Stimulated activated CD8-positive, alpha-beta memory T cell treated with anti-CD3 and anti-CD28 coated beads, Interleukin-4, amount 100 ng/mL, for 24 hours (primary cell): ENCODE results near the gene MICU1.
"Not testable (repeated sequence)": the region's sequence is repeated elsewhere in the genome, so short reads cannot be mapped to it uniquely, and the experiment has no call there.

Source experiments
- DNase-seq: peaks from one replicate; pipeline ENCODE4 v3.0.0-alpha.2; 2020; ENCODE audit warnings: low read depth

MICU1 gene

DNA sequence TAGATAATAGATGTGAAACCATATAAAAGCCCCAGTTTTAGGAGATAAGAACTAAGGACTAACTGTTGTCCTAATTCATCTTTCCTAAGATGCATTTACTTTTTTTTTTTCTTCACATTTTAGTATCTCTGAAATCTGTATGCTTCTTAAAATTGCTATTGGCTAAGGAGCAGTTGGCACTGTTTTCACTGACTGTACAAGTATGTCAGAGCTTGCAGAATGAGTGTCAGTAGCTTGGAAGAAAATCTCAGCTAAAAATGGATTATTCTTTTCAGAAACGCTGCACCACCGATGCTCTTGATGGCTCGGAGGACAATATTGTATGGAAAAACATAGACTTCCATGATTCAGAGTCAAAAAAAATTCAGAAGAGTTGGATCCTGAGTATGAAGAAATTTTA, 180.0 kb downstream of the MICU1 start:
- no peak for DNase-seq

DNA sequence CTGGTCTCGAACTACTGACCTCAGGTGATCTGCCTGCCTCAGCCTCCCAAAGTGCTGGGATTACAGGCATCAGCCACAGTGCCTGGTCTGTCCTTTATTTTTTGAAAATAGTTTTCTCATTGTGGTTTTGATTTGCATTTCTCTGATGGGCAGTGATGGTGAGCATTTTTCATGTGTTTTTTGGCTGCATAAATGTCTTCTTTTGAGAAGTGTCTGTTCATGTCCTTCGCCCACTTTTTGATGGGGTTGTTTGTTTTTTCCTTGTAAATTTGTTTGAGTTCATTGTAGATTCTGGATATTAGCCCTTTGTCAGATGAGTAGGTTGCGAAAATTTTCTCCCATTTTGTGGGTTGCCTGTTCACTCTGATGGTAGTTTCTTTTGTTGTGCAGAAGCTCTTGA, 182.9 kb downstream of the MICU1 start:
- DNase-seq: not testable (repeated sequence)

DNA sequence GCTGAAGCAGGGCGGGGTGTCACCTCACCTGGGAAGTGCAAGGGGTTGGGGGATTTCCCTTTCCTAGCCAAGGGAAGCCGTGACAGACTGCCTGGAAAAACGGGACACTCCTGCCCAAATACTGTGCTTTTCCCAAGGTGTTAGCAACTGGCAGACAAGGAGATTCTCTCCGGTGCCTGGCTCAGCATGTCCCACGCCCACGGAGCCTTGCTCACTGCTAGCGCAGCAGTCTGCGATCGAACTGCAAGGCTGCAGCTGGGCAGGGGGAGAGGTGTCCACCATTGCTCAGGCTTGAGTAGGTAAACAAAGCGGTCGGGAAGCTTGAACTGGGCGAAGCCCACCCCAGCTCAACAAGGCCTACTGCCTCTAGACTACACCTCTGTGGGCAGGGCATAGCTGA, 190.3 kb downstream of the MICU1 start:
- no peak for DNase-seq

DNA sequence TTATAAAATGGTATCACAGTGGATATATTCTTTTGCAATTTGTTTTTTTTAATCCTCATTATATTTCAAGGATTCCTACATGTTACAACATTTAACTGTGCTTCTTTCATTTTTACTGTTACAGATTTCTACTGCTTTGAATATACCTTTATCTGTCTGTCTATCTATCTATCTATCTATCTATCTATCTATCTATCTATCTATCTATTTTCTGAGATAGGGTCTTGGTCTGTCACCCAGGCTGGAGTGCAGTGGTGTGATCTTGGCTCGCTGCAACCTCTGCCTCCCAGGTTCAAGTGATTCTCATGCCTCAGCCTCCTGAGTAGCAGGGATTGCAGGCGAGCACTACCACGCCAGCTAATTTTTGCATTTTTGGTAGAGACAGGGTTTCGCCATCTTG, 194.9 kb downstream of the MICU1 start:
- DNase-seq: not testable (repeated sequence)

DNA sequence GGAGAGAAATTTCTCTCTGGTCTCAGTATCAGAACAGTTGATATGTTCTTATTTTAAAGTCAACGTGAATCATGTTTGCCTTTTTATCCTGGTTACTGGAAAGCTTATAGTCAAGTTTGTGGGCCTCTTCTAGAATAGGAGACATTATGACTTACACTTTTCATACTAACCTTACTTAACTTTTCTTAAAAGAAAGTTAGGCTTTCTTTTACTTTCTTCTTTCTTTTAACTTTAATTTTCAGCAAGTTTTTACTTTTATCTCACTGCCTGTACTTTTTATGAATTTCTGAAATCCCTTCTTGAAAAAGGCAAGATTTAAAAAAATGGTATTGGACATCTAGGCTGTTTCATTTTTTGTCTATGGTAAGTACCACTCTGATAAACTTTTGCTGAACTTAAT, 195.9 kb downstream of the MICU1 start:
- DNase-seq: no peak

DNA sequence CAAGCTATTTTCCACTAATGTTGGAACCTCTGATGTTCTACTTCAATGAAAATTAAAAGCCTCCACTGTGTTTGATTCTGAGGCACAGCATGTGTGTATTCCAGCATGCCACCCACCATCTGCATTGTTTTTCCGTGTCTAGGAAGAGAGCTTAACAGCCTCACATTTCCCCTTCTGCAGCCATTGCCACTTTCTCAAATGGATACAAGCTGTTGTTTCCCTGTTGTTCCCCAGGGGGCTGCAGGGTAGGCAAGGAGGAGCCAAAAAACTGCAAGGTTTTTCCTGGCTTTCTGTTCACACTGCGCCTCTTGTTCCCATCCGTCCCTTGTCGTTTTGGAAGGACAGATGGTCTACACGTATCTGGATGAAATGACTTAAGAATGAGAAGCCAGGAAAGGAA, 198.9 kb downstream of the MICU1 start:
- no peak for DNase-seq

DNA sequence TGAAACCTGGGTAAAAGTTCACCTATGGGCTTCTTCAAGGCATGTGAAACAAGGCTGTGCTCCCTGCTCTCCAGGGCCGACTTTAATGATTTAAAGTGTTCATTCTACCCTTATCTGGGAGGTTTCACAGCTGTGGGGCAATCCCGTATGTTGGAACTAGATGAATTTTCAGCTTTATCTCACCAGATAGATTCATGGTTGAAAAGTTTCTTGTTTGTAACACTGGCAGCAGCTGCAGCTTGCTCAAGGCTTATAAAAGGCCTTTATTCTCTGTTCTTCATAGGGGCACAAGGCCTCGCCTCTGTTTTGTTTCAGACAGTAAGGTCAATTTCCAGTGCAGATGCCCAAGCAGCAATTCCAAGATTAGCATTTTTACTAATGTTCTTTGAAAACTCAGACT, 200.7 kb downstream of the MICU1 start:
- DNase-seq: no peak

DNA sequence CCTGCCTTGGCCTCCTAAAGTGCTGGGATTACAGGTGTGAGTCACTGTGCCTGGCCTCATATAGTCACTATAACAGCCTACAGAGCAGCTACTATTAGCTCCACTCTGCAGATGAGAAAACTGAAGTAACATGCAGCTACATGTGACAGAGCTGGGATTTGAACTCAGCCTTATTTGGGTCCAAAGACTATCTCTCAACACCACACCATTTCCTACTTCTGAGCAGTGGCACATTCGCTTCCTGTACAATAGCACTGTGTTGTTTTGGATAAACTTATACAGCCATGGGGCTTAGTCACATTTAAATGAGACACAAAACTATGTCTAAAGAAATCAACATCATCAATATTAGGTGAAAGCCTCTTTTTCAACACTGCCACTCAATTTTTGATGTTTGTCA, 201.3 kb downstream of the MICU1 start:
- no peak for DNase-seq

DNA sequence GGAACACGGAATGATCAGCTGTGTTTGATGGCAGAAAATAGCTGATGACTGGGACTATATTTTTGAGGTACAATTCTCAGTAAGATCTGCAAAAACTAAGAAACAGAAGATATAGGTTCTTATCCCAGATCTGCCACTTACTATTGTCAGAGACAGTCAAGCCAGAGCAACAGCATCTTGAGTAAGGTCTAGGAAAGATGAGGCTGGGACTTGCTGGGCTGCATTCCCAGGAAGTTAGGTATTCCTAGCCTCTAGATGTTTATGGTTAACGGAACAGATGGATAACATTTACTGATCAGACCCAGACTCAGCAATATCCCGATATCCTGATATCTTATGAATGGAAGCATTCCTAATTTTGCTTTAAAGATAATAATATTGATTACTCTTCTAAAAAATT, 202.5 kb downstream of the MICU1 start:
- DNase-seq: no peak

DNA sequence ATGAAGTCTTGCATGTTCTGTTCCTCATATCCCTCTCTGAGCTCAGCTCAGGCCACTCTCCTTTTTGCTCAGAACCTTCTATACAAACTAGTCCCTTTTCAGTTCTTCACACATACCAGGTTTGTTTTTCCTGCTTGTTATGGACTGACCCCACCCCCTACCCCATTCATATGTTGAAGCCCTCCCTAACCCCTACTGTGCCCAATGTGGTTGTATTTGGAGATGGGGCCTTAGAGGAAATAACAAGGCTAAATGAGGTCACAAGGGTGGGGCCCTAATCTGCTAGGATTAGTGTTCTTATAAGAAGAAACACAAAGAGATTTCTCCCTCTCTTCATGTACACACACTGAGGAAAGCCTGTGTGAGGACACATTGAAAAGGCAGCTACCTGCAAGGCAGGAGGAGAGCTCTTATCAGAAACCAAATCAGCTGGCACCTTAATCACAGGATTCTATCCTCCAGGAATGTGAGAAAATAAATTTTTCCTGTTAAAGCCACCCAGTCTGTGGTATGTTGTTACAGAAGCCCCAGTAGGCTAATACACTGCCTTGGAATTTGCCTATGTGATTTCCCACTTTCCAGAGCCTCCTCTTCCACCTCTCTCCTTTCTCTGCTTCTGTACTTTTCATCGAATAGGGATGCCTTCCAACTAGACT, 203.9 kb downstream of the MICU1 start:
- no peak for DNase-seq

DNA sequence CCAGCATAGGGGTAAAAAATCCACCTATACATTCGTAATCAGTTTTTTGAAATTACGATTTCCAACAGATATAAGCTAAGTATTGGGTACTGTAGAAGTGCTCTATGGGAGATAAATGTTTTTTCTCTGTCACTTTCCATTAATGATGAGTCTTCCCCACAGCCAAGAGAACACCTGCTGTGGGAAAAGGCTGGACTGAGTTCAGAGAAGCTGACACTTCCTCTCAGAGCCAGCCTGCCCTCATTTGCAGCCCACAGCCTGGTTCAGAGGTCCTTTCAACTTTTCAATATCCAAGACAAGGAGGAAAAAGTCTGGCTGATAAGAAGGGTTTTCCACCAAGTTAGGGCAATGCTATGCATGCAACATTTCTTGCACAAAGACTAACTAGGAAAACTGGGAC, 206.6 kb downstream of the MICU1 start:
- no peak for DNase-seq

DNA sequence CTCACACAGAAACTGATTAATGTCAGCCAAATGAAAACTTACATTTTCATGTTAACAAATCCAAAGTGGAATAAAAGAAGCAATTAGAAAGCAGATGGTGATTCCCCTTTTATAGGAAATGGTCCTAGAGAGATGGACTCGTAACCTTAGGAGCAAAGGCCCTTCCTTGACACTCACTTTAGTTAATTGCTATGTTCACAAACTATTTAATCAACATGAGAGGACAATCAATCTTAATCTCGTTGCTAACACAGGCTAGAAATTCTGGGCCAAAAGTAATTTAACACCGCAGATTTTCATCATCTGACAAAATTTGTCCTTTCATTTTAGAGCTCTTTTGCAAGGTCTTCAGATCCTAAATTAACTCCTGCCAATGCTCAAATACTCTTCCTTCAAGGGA, 207.2 kb downstream of the MICU1 start:
- no peak for DNase-seq

DNA sequence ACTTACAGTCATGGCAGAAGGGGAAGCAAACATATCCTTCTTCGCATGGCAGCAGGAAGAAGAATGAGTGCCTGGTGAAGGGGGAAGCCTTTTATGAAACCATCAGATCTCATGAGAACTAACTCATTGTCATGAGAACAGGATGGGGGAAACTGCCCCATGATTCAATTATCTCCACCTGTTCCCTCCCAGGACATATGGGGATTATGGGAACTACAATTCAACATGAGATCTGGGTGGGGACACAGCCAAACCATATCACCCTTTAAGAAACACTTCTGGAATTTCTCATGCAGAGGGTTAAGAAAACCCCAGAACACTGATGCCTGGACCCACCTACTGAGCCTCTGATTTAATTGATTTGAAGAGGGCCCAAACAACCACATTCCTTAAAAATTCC, 207.9 kb downstream of the MICU1 start:
- no peak for DNase-seq

DNA sequence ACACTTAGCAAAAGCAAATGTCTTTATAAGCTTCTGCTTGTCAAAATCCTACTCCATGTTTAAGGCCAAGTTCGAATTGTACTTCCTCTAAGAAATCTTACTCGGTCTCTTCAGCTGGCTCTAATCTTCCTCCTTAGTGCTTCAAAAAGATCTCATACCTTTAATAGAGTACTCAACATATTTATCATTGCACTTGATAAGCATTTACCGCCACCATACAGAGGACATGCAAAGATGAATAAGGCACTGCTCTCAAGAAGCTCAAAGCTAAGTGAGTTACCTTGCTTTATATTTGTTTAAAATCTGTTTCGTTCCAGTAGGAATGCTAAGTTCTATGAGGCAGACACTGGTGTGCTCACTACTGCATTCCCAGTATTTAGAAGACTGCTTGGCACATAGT, 209.2 kb downstream of the MICU1 start:
- no peak for DNase-seq

DNA sequence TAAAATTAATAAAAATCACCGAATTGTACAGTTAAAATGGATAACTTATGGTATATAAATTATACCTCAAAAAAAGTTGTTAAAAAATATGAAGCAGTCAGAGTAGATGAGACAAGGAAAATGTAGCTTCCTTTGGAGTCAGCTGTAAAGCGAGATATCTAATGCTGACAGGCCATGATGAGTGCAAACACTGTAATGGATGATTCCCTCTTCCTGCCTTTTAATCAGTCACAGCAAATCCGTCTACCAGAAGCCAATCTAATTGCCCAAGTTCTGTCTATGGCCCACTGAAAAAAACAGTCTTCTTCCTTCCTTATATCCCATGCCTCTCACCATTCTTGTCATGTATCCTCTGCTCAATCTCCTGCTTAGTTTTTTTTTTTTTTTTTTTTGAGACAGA, 211.2 kb downstream of the MICU1 start:
- DNase-seq: no peak

DNA sequence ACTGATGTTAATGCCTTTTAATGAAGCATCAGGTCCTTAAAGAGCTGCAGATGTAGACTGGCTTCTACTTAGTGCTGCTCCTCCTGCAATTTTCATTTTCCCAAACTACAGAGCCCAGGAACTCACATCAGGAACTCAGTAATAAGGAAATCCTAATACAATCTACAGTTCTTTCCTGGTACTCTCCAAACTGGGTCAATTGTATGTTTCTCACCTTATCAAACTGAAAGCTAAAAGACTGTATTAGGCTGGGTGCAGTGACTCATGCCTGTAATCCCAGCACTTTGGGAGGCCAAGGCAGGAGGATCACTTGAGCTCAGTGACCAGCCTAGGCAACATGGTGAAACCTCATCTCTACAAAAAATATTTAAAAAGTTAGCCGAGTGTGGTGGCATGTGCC, 216.7 kb downstream of the MICU1 start:
- DNase-seq: no peak

DNA sequence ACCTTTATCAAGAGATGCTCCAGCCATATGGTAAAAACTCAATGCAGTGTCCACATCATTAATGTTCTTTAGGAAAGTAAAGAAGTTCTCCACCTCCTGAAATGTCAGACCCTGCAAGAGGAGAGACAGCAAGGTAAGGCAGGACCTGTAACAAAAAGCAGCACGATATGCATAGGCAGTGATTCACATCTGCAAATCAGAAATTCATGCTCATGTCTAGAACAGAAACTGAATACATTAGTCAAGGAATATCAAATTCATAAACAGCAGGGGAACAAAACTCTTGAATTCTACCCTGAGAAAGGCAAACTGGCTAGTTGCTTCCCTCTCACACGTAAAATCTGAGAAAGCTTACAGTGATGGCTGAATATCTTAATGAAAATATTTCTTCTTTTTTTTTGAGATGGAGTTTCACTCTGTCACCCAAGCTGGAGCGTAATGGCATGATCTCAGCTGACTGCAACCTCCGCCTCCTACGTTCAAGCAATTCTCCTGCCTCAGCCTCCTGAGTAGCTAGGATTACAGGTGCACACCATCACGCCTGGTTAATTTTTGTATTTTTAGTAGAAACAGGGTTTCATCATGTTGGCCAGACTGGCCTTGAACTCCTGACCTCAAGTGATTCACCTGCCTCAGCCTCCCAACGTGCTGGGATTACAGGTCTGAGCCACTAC, 217.8 kb downstream of the MICU1 start:
- DNase-seq: no peak

DNA sequence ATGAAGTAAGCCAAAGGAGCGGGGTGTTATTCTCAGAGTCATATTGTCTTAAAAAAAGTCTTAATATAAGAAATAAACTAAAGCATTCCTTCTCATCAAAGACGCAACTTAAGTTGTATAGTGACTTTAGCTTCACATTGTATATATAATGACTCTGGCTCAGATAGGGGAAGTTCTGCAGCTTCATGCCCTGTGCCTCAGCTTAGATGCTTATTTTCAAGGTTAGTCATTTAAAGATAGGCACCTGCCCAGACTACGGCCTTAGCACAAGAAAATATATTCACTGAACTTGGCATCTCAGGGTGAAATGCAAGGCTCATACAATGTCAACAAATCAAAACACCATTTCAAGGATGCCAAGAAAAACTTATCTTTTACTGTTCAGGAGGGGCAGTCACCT, 218.4 kb downstream of the MICU1 start:
- no peak for DNase-seq

DNA sequence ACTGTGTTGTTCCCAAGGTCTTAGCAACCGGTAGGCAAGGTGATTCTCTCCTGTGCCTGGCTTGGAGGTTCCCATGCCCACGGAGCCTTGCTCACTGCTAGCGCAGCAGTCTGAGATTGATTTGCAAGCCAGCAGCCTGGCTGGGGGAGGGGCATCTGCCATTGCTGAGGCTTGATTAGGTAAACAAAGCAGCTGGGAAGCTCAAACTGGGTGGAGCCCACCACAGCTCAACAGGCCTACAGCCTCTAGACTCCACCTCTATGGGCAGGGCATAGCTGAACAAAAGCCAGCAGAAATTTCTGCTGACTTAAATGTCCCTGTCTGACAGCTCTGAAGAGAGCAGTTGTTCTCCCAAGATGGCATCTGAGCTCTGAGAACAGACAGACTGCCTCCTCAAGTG, 230.3 kb downstream of the MICU1 start:
- not testable (repeated sequence) for DNase-seq

DNA sequence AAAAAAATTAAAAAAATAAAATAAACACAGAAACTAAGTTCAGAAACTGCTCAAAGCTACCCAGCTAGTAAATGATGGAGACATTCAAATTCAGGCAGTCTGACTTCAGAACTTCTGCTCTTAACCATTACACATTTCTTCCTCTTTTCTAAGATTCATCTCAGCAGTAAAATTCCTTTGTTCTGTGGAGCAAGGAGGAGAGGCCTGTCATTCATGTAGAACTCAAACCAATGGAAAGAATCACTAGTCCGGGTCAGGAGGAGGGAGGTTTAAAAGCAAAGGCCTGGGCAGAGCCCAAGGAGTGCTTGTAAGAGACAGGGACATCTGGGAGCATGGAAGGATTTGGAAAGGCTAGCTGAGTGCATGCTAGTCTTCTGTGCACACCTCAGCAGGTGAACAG, 233.3 kb downstream of the MICU1 start:
- no peak for DNase-seq

DNA sequence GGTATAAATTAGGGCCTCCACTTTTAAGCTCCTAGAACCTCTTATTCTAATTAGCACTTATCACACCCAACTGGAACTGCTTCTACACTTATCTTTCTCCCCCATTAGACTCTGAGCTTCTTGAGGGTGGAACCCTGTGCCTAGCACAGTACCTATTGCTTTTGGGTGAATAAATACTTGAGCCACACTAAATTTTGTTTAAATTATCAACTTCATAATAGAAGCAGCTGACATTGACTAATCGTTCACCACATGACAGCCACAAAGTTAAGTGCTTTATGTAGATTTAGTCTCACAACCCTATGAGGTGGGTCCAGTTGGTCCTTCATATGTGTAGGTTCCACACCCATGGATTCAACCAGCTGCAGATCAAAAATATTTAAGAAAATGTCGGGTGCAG, 235.1 kb downstream of the MICU1 start:
- DNase-seq: no peak

DNA sequence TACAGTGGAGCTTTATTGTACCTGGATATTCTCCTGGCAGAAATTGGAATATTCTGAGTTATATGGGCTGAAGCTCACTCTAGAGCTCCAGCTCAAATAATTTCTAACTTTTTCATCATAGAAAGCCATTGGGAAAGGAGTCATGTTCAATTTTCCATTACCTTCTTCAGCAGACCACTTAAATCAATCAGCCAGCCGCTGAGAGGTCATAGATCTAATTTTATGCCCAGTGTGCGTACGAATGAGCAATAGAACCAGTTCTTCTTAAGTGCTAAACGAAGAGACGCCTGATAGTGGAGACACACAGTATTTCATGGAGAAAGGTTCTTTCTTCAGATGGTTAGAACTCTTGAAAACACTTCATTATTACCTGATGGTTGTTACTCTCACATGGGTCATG, 236.2 kb downstream of the MICU1 start:
- DNase-seq: no peak

DNA sequence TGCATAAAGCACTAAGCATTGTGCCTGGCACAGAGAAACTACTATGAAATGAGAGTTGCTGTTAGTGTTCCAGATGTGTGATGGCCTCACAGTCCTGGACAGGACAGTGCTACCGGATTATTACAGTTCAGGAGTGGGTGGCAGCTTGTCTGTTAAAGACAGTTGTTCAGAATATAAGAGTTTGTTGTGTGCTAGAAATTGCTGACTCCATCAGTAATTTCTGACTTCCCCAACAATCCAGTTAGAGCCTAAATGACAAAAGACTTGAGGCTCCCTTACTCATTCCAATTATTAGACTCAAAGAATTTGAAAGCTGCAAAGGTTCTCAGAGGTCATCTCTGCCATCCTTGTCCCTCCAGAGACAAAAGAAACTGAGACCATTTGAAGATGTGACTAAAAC, 236.9 kb downstream of the MICU1 start:
- no peak for DNase-seq

DNA sequence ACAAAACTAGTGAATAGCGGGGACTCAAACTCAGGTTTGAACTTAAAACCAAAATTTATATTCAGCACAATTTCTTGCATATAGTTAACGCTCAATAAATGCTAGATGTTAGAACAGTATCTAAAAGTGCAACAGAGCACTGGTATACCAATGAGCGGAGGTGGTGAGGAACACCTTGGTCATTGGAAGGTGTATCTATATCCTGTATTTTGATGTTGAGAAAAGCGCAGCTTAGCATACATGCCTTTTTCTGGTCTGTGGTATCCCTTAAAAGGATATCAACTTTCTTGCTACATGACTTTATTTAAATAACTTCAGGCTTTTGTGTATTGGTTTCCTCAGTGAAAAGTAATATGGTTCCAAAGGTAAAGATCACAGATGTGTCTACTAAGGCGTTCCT, 237.8 kb downstream of the MICU1 start:
- DNase-seq: no peak
